GM12801 (cell line): ENCODE data around the gene SEPTIN3.

ENCODE experiments used
- CTCF ChIP-seq: IDR thresholded peaks from one replicate; pipeline ENCODE4 v1.5.1; 2011; ENCODE audit warnings: control low read depth; ENCODE audit not compliant: insufficient read length; ENCODE audit errors: extremely low read depth

Gene SEPTIN3, protein sequence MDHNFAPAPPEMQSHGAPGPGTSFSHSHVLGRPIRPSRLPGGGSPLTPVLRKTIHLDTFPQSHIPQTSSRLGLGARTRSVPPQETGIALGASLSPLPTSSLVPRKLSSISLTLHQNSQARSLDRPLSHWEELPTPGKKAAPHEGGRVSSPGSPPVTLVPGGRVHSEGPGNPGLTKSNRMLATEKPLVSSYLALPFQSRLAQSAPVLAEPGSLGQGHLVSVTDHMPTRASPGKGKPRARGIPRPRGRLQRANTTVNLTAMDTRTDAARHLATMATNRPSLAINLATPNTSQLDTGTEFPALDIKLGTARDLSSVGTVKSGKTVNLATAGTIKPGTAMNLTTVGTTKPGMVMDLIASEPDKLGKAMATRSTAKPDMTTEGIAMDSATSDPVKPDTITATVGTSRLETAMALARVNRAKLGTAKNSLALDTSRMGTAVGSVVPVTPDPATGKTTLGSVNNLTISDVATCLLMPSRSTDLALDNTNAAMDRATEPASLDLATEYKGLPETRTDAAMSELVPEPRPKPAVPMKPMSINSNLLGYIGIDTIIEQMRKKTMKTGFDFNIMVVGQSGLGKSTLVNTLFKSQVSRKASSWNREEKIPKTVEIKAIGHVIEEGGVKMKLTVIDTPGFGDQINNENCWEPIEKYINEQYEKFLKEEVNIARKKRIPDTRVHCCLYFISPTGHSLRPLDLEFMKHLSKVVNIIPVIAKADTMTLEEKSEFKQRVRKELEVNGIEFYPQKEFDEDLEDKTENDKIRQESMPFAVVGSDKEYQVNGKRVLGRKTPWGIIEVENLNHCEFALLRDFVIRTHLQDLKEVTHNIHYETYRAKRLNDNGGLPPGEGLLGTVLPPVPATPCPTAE

GRCh38 chr22:41969110-41969646 lies at the start of gene SEPTIN3:
Gene SEPTIN3, plus strand, starts transcription at chr22:41969443. Its CDS starts 2,050 bp downstream, at chr22:41971493.
- TF ChIP-seq CTCF = no peak

- TF ChIP-seq CTCF = no peak
These were observed 48.8 kb upstream of the SEPTIN3 start for GRCh38 chr22:41920271-41920976.

DNA sequence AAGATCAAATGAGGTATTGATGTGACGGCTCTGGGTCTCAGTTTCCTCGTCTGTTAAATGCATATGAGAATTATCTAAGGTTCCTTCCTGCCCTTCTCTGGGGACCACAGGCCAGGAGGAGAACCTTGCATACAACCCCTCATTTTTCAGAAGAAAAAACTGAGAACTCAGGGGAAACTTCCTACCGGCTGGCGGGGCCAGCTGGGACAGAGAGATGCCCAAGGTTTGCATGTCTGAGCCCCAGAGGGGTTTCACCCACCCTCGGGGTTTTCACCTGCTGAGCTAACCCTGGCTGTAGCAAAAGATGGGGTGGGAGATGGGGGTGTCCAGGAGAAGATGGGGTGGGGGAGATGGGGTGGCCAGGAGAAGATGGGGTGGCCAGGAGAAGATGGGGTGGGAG lies 46.9 kb upstream of the SEPTIN3 start:
- TF ChIP-seq CTCF = no peak

DNA sequence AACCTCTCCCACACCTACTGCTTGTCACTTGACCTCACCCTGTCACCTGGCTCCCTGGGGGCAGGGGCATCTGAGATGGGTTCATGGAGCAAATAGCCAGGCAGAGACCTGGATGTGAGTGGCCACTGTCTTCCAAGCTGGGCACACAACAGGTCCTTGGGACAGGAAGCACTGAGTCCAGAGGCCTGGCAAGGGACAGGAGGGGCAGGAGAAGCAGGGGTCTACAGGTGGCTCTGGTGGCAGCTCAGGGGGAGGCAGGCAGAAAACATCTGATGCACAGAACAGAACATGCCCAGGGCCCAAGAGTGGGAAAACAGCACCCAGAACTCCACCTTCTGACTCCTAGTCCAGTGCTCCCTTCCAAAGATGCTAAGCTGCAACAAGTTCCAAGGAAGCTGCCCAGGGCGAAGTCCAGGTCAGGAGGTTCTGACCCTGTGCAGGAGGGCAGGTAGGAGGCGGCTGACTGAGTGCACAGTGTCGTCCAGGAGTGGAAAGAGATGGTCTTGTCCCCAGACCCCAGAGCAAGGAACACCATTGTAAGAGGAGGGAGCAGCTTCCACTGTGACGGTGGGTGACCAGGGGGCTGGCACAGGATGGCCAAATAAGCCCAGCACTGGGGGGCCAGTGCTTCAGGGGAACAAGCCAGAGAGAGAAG lies 46.2 kb upstream of the SEPTIN3 start:
- no peak for TF ChIP-seq CTCF

DNA sequence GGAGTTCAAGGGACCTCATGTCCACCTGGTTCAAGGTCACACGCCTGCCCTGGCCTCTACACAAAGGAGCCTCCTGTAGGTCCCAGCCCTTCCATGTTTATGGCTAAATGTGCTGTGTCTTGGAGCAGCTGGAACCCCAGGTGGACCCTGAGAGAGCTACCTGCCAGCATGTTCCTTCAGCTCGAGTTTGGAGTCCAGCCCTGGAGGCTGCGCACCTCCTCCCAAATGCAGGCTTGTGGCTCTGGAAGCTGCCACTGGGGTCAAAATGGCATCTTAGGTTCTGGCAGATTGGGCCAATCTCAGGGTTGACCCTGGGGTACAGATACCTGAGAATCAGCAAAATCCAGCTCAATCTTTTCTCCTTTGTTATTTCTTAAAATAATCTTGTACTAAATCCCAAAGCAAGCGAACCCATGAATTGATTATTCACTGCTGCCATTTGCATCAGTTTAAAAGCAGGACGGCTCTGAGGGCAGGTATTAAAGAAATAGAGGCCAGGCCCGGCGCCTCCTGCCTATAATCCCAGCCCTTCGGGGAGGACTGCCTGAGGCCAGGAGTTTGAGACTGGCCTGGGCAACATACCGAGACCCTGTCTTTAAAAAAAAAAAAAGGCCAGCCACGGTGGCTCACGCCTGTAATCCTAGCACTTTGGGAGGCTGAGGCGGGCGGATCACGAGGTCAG lies 45.5 kb upstream of the SEPTIN3 start:
- TF ChIP-seq CTCF = no peak

GRCh38 chr22:41925783-41926460 lies 43.3 kb upstream of the SEPTIN3 start:
- TF ChIP-seq CTCF = no peak
